ENCODE results near the gene C1QTNF6. TPM values are rescaled to one million over a fixed set of nuclear protein-coding genes. Genes with fewer than 3 reads are reported as not detected.
"Not testable (repeated sequence)": the region's sequence is repeated elsewhere in the genome, so short reads cannot be mapped to it uniquely, and the experiment has no call there.

The C1QTNF6 gene
- polyA plus RNA-seq, 1 donor (not counting 4 experiments of a cell fraction or from before 2014, with no cell fraction given): 17.1 TPM

GRCh38 chr22:37202001-37202555 lies 14.0 kb upstream of the C1QTNF6 start:
- no peaks in the 10 kb centered on the region for H3K79me2 ChIP-seq (ENCODE audit: control insufficient read depth, insufficient read depth, low read length)
- no peak overlapping the region for H3K4me2 ChIP-seq (ENCODE audit: control insufficient read depth, extremely low read depth, insufficient read depth, low read depth, low read length)
- no peaks in the 10 kb centered on the region for H3K9me1 ChIP-seq (ENCODE audit: control insufficient read depth, extremely low read depth, insufficient read depth, low read length)
- H3K4me3 ChIP-seq (ENCODE audit: control insufficient read depth in 2 of 3, extremely low read depth in 1 of 3, insufficient read depth in 2 of 3, low read depth in 1 of 3, low read length in 3 of 3): no peak overlapping the region
- H3K4me1 ChIP-seq (ENCODE audit: control insufficient read depth, extremely low read depth, insufficient read depth, low read length): peaks cover 21% of the 10 kb centered on the region
- H3K9ac ChIP-seq (ENCODE audit: control insufficient read depth, extremely low read depth, insufficient read depth, low read length): no peak overlapping the region
- H3K27ac ChIP-seq (ENCODE audit: control insufficient read depth, insufficient read depth, low read length): no peak overlapping the region
- no peaks in the 10 kb centered on the region for H4K20me1 ChIP-seq (ENCODE audit: control insufficient read depth, extremely low read depth, insufficient read depth, low read length)
- no peaks in the 10 kb centered on the region for H3K27me3 ChIP-seq (ENCODE audit: control insufficient read depth, extremely low read depth, insufficient read depth, low read length)
- TF ChIP-seq EZH2 (IDR thresholded peaks at IDR 0.05; ENCODE audit: low read length): no peak
- TF ChIP-seq, protein P1, sequence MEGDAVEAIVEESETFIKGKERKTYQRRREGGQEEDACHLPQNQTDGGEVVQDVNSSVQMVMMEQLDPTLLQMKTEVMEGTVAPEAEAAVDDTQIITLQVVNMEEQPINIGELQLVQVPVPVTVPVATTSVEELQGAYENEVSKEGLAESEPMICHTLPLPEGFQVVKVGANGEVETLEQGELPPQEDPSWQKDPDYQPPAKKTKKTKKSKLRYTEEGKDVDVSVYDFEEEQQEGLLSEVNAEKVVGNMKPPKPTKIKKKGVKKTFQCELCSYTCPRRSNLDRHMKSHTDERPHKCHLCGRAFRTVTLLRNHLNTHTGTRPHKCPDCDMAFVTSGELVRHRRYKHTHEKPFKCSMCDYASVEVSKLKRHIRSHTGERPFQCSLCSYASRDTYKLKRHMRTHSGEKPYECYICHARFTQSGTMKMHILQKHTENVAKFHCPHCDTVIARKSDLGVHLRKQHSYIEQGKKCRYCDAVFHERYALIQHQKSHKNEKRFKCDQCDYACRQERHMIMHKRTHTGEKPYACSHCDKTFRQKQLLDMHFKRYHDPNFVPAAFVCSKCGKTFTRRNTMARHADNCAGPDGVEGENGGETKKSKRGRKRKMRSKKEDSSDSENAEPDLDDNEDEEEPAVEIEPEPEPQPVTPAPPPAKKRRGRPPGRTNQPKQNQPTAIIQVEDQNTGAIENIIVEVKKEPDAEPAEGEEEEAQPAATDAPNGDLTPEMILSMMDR (optimal IDR thresholded peaks at IDR 0.05 in 1 of 3, IDR thresholded peaks at IDR 0.05 in 1 of 3, conservative IDR thresholded peaks at IDR 0.05 in 1 of 3; ENCODE audit: extremely low read depth in 1 of 3, insufficient read depth in 2 of 3, low read length in 3 of 3): no peak
- no peak overlapping the region for H2AFZ ChIP-seq (ENCODE audit: control insufficient read depth, low read length)
- H3K9me3 ChIP-seq (ENCODE audit: control insufficient read depth, low read depth, low read length): no peaks in the 10 kb centered on the region
- H3K36me3 ChIP-seq (ENCODE audit: control insufficient read depth in 2 of 2, extremely low read depth in 1 of 2, insufficient read depth in 2 of 2, low read length in 2 of 2): no peaks in the 10 kb centered on the region
- no peak for FAIRE-seq
- dilution Hi-C loops (cut with MboI; ENCODE audit: extremely low pct_ligation_motif_present, low sequenced_read_pairs): no loop called here
- DNase-seq (ENCODE audit: low read depth, low spot score): no peak

GRCh38 chr22:37201443-37201820 lies 13.4 kb upstream of the C1QTNF6 start:
- FAIRE-seq; H4K20me1 ChIP-seq (ENCODE audit: control insufficient read depth, extremely low read depth, insufficient read depth, low read length); DNase-seq (ENCODE audit: low read depth, low spot score); H2AFZ ChIP-seq (ENCODE audit: control insufficient read depth, low read length); H3K79me2 ChIP-seq (ENCODE audit: control insufficient read depth, insufficient read depth, low read length); H3K36me3 ChIP-seq (ENCODE audit: control insufficient read depth in 2 of 2, extremely low read depth in 1 of 2, insufficient read depth in 2 of 2, low read length in 2 of 2); H3K9me1 ChIP-seq (ENCODE audit: control insufficient read depth, extremely low read depth, insufficient read depth, low read length); H3K27me3 ChIP-seq (ENCODE audit: control insufficient read depth, extremely low read depth, insufficient read depth, low read length); H3K4me2 ChIP-seq (ENCODE audit: control insufficient read depth, extremely low read depth, insufficient read depth, low read depth, low read length); H3K4me3 ChIP-seq (ENCODE audit: control insufficient read depth in 2 of 3, extremely low read depth in 1 of 3, insufficient read depth in 2 of 3, low read depth in 1 of 3, low read length in 3 of 3); H3K9me3 ChIP-seq (ENCODE audit: control insufficient read depth, low read depth, low read length); H3K9ac ChIP-seq (ENCODE audit: control insufficient read depth, extremely low read depth, insufficient read depth, low read length); dilution Hi-C loops (cut with MboI; ENCODE audit: extremely low pct_ligation_motif_present, low sequenced_read_pairs); H3K27ac ChIP-seq (ENCODE audit: control insufficient read depth, insufficient read depth, low read length): not testable (repeated sequence)
- H3K4me1 ChIP-seq (ENCODE audit: control insufficient read depth, extremely low read depth, insufficient read depth, low read length): peaks cover 28% of the 10 kb centered on the region

GRCh38 chr22:37199760-37200108 lies 11.7 kb upstream of the C1QTNF6 start:
- H3K9me1 ChIP-seq (ENCODE audit: control insufficient read depth, extremely low read depth, insufficient read depth, low read length): no peaks in the 10 kb centered on the region
- peak overlapping the region; percentile 58 for H3K27ac ChIP-seq (ENCODE audit: control insufficient read depth, insufficient read depth, low read length)
- H3K36me3 ChIP-seq (ENCODE audit: control insufficient read depth in 2 of 2, extremely low read depth in 1 of 2, insufficient read depth in 2 of 2, low read length in 2 of 2): no peaks in the 10 kb centered on the region
- H3K27me3 ChIP-seq (ENCODE audit: control insufficient read depth, extremely low read depth, insufficient read depth, low read length): no peaks in the 10 kb centered on the region
- peak overlapping the region; percentile 75 for H3K4me2 ChIP-seq (ENCODE audit: control insufficient read depth, extremely low read depth, insufficient read depth, low read depth, low read length)
- peak overlapping the region; percentile 98 for H2AFZ ChIP-seq (ENCODE audit: control insufficient read depth, low read length)
- no peaks in the 10 kb centered on the region for H4K20me1 ChIP-seq (ENCODE audit: control insufficient read depth, extremely low read depth, insufficient read depth, low read length)
- TF ChIP-seq, protein P1 (optimal IDR thresholded peaks at IDR 0.05 in 1 of 3, IDR thresholded peaks at IDR 0.05 in 1 of 3, conservative IDR thresholded peaks at IDR 0.05 in 1 of 3; ENCODE audit: extremely low read depth in 1 of 3, insufficient read depth in 2 of 3, low read length in 3 of 3): no peak
- no peak for TF ChIP-seq EZH2 (IDR thresholded peaks at IDR 0.05; ENCODE audit: low read length)
- no peak for FAIRE-seq
- no peaks in the 10 kb centered on the region for H3K79me2 ChIP-seq (ENCODE audit: control insufficient read depth, insufficient read depth, low read length)
- DNase-seq (ENCODE audit: low read depth, low spot score): no peak
- no peaks in the 10 kb centered on the region for H3K9me3 ChIP-seq (ENCODE audit: control insufficient read depth, low read depth, low read length)
- peak overlapping the region in 1 of 3 experiments; percentile 54 for H3K4me3 ChIP-seq (ENCODE audit: control insufficient read depth in 2 of 3, extremely low read depth in 1 of 3, insufficient read depth in 2 of 3, low read depth in 1 of 3, low read length in 3 of 3)
- dilution Hi-C loops (cut with MboI; ENCODE audit: extremely low pct_ligation_motif_present, low sequenced_read_pairs): no loop called here
- H3K4me1 ChIP-seq (ENCODE audit: control insufficient read depth, extremely low read depth, insufficient read depth, low read length): peaks cover 37% of the 10 kb centered on the region
- peak overlapping the region; percentile 87 for H3K9ac ChIP-seq (ENCODE audit: control insufficient read depth, extremely low read depth, insufficient read depth, low read length)

Measured in keratinocyte (primary cell).